Head of caudate nucleus (tissue), 42 donors: ENCODE measurements around the gene IGF2.

Source experiments
- DNase-seq, 42 donors: peaks; one replicate each; pipeline versions ENCODE4 v3.0.0 to v3.0.0-alpha.2; 2020 to 2021; ENCODE audit warnings: mixed read lengths in 7 of 42
- intact Hi-C: fragments of 100-400 bp; cut with DNase I; formaldehyde crosslinking; loops from one replicate; pipeline ENCODE4 v1.15.0; 2022

Gene IGF2

GRCh38 chr11:2100361-2101170, 38.6 kb downstream of the IGF2 start:
- intact Hi-C loops = no loop called here
- peak in 5 of 42 donors; percentile 1 to 24 (median 9) for DNase-seq

DNA sequence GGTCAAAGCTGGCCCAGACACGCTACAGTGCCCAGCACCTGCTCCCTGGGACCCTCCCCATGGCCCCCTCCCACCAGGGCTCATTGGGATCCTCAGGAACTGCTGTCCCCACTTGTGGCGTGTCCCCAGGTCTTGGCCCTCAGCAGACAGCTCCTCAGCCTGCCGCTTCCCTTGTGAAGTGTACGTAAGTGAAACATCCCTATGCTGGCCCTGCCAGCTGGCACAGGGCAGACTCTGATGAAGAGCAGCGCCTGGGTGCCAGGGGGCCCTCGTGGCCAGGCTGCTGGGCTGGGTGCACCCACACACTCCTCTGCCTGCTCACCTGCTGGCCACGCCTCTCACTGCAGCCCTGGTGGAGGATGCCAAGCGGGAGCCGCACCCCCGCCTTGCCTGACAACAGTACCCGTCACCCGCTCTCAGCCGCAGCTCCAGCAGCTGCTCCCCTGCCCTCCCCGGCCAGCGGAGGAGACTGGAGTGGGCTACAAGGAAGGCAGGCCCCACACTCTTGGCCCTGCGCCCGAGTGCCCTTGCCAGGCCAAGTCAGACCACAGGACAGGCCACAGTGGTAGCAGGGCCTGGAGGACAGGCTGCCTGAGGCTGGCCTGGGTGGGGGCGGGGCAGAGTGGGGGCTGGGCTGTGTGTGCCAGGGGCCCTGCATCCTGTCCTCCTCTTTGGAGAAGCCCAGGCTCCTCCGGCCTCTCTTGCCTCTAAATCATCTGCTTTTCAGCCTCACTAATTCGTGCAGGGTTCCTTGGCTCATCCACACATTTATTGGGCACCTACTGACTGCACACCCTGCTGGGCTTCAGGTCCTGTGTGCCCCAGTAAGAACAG, 39.5 kb downstream of the IGF2 start:
- DNase-seq = peak in 6 of 42 donors; percentile 2 to 25 (median 16)
- intact Hi-C loops = no loop called here

DNA sequence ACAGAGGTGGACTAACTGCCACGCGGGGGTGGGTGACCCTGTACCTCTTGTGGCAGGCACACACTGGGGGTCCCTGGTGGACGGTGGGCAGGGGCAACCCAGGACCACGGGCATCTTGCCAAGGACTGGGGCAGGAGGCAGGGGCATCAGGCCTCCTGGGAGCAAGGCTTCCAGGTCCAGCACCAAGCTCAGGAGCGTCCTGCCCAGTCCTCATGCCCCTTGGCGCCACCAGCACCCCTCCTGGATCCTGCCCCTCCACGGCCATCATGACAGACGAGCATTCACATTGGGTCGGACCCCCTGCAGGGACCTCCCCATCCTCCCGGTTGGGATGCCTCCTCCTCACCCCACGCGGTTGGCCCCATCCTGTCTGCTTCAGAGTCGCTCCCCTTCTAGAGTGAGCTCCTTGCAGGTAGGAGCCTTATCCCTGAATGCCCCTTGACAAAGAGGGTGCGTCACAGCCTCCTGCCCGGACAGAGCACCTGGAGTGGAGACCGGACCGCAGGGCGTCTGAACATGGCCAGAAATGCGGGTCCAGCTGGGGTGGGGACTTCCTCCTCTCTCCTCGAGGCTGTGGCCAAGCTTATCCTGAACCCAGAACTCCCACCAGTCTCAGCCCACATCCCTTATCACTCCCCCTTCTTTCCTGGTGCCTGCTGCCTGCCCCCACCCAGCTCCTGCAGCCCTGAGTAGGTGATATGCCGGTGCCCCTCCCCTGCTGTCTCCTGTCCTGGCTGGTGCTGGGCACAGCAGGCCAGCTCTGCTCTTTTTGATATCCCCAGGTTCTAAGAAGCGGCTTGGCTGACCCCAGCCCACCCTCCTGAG, 40.3 kb downstream of the IGF2 start:
- peak in 4 of 42 donors; percentile 6 to 24 (median 17) for DNase-seq
- intact Hi-C loops = no loop called here

GRCh38 chr11:2097998-2098690, 41.0 kb downstream of the IGF2 start:
- DNase-seq = peak in 3 of 42 donors; percentile 7 to 16 (median 15)
- intact Hi-C loops = no loop called here

DNA sequence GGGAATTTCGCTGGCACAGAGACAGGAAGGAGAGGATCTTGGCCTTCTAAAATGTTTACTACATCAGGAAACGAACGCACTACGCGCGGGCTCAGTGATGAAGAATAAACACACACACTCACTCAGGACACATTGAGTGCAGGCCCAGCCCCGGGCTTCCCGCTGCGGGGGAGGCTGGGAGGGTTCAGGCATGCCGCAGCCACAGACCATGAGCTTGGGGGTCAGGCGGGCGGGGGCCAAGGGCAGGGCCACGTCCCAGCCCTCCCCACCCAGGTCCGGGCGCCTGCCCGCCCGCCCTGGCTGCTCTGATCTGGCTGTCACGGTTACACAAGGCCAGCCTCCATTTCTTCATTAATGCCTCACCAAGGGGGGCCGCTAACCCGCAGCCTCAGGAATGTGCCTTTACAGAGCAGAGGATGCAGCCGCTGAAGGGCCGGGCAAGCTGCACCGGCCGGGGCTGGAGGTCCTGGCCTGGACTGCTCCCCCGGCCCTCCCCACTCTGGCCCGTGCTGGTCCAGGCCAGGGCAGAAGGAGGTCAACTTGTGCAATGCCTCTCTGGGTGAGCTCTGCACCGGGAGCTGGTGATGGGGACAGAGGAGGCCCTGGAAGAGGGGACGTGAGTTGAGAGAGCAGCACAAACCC, 41.7 kb downstream of the IGF2 start:
- intact Hi-C loops = no loop called here
- DNase-seq = peak in 3 of 42 donors; percentile 13 to 29 (median 23)

DNA sequence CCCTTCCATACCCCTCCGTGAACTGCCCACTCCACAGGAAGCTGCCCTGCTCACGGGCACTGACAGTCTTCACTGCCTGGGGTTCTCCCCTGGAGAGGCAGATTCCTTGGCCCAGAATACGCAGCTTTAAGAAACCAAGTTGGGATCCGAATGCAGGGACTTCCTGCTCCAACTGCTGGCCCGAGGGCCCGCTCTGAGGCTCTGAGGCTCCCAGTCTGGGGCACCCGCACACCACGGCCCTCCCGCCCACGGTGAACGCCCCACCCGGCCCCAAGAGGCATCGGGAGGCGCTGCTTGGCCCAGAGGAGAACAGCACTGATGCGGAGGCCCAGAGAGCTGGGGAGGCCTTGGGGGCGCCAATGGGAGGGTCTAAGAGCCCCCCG, 42.3 kb downstream of the IGF2 start:
- intact Hi-C loops = no loop called here
- peak in 2 of 42 donors; percentile 7 to 18 for DNase-seq

DNA sequence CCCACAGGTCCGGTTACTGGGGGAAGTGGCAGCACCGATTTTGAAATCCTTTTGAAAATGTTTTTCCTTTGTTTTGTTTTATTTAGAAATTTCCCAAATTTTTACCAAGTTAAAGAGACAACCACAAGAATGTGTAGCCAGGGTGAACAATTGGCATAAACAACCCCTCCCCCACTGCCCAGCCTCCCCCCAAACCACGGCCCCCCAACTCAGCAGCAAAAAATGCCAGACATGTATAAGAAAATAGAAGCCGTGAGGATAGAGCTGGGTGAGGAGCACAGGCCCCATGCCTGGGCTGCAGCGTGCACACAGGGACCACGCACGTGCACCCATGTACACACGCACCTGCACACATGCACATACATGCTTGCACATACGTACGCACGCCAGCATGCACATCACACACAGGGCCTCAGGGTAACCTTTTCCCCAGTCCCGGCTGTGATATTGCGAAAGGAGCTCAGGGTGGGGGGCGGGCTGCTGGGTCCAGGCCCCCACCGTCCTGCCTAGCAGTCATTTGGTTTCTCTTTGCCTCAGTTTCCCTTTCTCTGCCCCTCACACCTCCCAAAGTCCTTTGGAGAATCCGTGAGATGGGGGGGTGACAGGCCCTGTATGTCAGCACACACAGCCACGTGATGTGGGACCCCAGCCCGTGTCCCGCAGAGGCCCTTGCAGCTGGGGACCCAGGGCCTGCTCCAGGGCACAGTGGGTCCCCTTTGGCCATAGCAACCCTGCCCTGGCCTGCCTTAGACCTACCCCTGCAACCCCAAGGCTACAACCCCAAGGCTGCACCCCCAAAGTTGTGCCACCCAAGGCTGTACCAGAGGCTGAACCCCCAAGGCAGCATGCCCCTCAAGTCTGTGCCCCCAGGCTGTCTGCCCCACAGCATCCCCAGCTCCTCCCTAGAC, 42.9 kb downstream of the IGF2 start:
- peak in 2 of 42 donors; percentile 7 for DNase-seq
- intact Hi-C loops = no loop called here

DNA sequence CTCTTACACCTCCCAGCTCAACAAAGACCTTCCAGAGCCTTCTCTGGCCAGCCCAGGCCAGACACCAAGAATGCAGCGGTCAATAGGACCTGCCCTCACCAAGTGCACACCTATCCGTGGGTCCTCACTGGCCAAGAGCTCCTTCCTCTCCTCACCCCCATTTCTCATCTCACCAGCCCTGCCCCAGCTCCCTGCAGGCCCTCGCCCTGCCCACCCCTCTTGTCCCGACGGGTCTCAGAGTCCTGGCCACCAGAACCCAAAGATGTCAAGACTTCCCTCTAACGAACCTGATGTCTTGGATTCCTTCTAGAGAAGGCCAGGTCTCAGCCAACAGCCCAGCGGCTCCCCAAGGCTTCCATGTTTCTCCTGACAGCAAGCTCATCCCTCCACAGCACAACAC, 43.6 kb downstream of the IGF2 start:
- peak in 2 of 42 donors; percentile 7 to 11 for DNase-seq
- intact Hi-C loops = no loop called here

DNA sequence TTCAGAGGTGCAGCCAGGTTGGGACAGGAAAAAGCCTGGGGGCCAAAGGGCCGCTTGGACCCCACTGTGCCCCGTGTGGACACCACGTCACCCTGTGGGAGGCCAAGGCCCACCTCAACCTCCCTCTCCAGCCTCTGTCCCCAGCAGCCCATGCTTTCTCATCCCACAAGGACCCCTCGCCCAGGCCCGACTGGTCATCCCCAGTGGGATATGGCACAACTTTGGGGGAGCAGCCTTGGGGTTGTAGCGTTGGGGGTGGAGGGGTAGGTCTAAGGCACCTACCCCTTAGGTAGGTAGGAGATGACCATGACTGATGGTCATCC, 44.0 kb downstream of the IGF2 start:
- DNase-seq = peak in 2 of 42 donors; percentile 12 to 19
- intact Hi-C loops = no loop called here

- DNase-seq = peak in 4 of 42 donors; percentile 7 to 24 (median 21)
- intact Hi-C loops = no loop called here
Observed at GRCh38 chr11:2094354-2095197, 44.6 kb downstream of the IGF2 start.

DNA sequence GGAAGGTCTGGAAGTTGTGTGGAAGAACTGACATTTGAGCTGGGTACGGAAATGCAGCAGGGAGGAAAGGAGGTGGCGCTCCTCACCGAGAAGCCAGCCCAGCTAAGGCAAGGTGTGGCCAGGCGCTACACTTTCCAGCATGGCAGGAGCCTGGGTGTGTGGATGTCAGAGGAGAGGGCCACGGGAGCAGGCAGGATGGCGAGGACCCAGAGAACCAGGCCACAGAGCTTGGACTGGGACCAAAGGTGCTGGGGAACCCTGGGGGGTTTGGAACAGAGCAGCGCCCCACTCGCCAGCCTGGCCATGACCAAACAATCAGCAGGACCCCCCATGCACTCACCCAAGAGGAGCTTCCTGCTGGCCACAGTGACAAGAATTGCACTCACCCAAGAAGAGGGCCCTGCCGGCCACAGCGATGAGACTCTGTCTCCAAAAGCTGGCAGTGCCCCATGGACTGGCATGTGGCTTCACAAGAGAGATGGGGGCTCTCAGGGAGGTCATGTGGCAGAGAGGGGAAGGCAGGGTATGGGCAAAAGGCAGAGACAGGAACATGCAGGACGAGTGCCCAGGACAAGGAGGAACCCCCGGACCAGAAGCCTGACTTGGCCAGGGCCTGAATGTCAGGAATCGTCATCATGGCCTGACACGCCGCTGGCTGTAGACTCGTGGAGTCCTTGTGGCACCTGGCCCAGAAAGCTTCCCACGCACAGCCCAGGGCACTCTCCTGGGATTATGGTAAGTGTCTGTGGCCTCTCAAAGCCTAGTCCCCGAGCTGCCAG, 45.4 kb downstream of the IGF2 start:
- DNase-seq = peak in 3 of 42 donors; percentile 14 to 28 (median 20)
- intact Hi-C loops = no loop called here

- intact Hi-C loops = no loop called here
- DNase-seq = peak in 30 of 42 donors; percentile 6 to 58 (median 24)
Observed at GRCh38 chr11:2092956-2093412, 46.2 kb downstream of the IGF2 start.

GRCh38 chr11:2092464-2092910, 46.7 kb downstream of the IGF2 start:
- intact Hi-C loops = no loop called here
- DNase-seq = peak in 3 of 42 donors; percentile 6 to 29 (median 9)

GRCh38 chr11:2091786-2092463, 47.3 kb downstream of the IGF2 start:
- peak in 4 of 42 donors; percentile 1 to 20 (median 10) for DNase-seq
- intact Hi-C loops = no loop called here
